ENCODE results near the gene WDR18. TPM values are rescaled to one million over a fixed set of nuclear protein-coding genes. Genes with fewer than 3 reads are reported as not detected.

WDR18 gene
- total RNA-seq, 1 experiment from 2014 or later: 124 TPM

GRCh38 chr19:1007399-1008251 is 23.5 kb downstream of the WDR18 start:
- ChIA-PET RAD21 (ENCODE audit: low non-redundant PET in 1 of 2, low total read pairs in 2 of 2, uncharacterized antibody in 2 of 2, unreplicated experiment in 2 of 2) (no interaction called here), CTCF (interaction anchor here (0.6 kb wide), 1 partner anchor 57 kb away, joined by 3 read pairs; no protein-coding TSS in a partner anchor), POLR2A (no interaction called here)
- H4K20me1 ChIP-seq (ENCODE audit: insufficient read depth): no peaks in the 10 kb centered on the region
- no peaks in the 10 kb centered on the region; the same call in 1 of the 2 replicates for H3K79me2 ChIP-seq (ENCODE audit: insufficient read depth, low read length)
- intact Hi-C loops (cut with micrococcal nuclease): no loop called here
- ATAC-seq: 0 out of 2 replicates have a peak, but pooled peaks have one; percentile 8
- no peak overlapping the region for H3K9ac ChIP-seq (ENCODE audit: low read length)
- no peaks in the 10 kb centered on the region for H3K27me3 ChIP-seq (ENCODE audit: insufficient read depth, low read length)
- no peaks in the 10 kb centered on the region for H3K9me2 ChIP-seq (ENCODE audit: insufficient read depth)
- no peak for DNase-seq (ENCODE audit: low read depth, low spot score)
- no peaks in the 10 kb centered on the region for H3K4me1 ChIP-seq (ENCODE audit: control insufficient read depth in 1 of 2, insufficient read depth in 2 of 2, low read length in 2 of 2)
- H3K36me3 ChIP-seq (ENCODE audit: control insufficient read depth in 1 of 2, insufficient read depth in 2 of 2, low read length in 2 of 2): no peaks in the 10 kb centered on the region; a peak in 2 of 4 replicates
- no peak overlapping the region for H3K27ac ChIP-seq (ENCODE audit: low read depth, low read length)
- no TSS peak for BruUV-seq (replicated peaks)
- no peak for TF ChIP-seq ZNF274 (IDR thresholded peaks at IDR 0.05; ENCODE audit: low read depth, low read length)
- no peak for TF ChIP-seq FOSL1 (IDR thresholded peaks at IDR 0.05; ENCODE audit: low read depth)
- no peak for TF ChIP-seq SIN3A (IDR thresholded peaks at IDR 0.05; ENCODE audit: low read depth)
- H3K4me2 ChIP-seq (ENCODE audit: low read length): no peak overlapping the region
- no peaks in the 10 kb centered on the region for H3K9me3 ChIP-seq (ENCODE audit: control insufficient read depth in 1 of 2, insufficient read depth in 1 of 2, low read depth in 1 of 2, low read length in 2 of 2)
- no peak overlapping the region for H2AFZ ChIP-seq (ENCODE audit: low read depth, low read length, poor library complexity, severe bottlenecking)
- H3K4me3 ChIP-seq (replicated peaks in 1 of 2; ENCODE audit: low read depth in 1 of 2, low read length in 2 of 2): no peak overlapping the region

- ChIA-PET RAD21 (ENCODE audit: low non-redundant PET in 1 of 2, low total read pairs in 2 of 2, uncharacterized antibody in 2 of 2, unreplicated experiment in 2 of 2) (no interaction called here), CTCF (interaction anchor here (0.6 kb wide), 1 partner anchor 56 kb away, joined by 3 read pairs; no protein-coding TSS in a partner anchor), POLR2A (no interaction called here)
- no peak overlapping the region for H3K9ac ChIP-seq (ENCODE audit: low read length)
- H3K9me3 ChIP-seq (ENCODE audit: control insufficient read depth in 1 of 2, insufficient read depth in 1 of 2, low read depth in 1 of 2, low read length in 2 of 2): no peaks in the 10 kb centered on the region
- no peak overlapping the region for H3K4me3 ChIP-seq (replicated peaks in 1 of 2; ENCODE audit: low read depth in 1 of 2, low read length in 2 of 2)
- ATAC-seq (peak; percentile 13; the same call in 1 of the 2 replicates), DNase-seq (ENCODE audit: low read depth, low spot score) (no peak)
- H3K4me1 ChIP-seq (ENCODE audit: control insufficient read depth in 1 of 2, insufficient read depth in 2 of 2, low read length in 2 of 2): no peaks in the 10 kb centered on the region
- H3K79me2 ChIP-seq (ENCODE audit: insufficient read depth, low read length): peaks cover 6% of the 10 kb centered on the region; the same call in 1 of the 2 replicates
- intact Hi-C loops (cut with micrococcal nuclease): no loop called here
- H2AFZ ChIP-seq (ENCODE audit: low read depth, low read length, poor library complexity, severe bottlenecking): no peak overlapping the region
- H3K4me2 ChIP-seq (ENCODE audit: low read length): no peak overlapping the region
- BruUV-seq (replicated peaks): no TSS peak
- no peaks in the 10 kb centered on the region; the same call in 1 of the 2 replicates for H4K20me1 ChIP-seq (ENCODE audit: insufficient read depth)
- no peaks in the 10 kb centered on the region for H3K27me3 ChIP-seq (ENCODE audit: insufficient read depth, low read length)
- H3K27ac ChIP-seq (ENCODE audit: low read depth, low read length): no peak overlapping the region
- H3K36me3 ChIP-seq (ENCODE audit: control insufficient read depth in 1 of 2, insufficient read depth in 2 of 2, low read length in 2 of 2): peaks cover 0 to 4% of the 10 kb centered on the region in 2 experiments; a peak in 2 of 4 replicates
- H3K9me2 ChIP-seq (ENCODE audit: insufficient read depth): no peaks in the 10 kb centered on the region
- TF ChIP-seq MAX (IDR thresholded peaks at IDR 0.05) (no peak), FOSL1 (IDR thresholded peaks at IDR 0.05; ENCODE audit: low read depth) (no peak), CBX3 (IDR thresholded peaks at IDR 0.05; ENCODE audit: low read depth) (no peak), SIN3A (IDR thresholded peaks at IDR 0.05; ENCODE audit: low read depth) (no peak), CTCF (IDR thresholded peaks at IDR 0.05 in 2 of 3, conservative IDR thresholded peaks at IDR 0.05 in 1 of 3; ENCODE audit: borderline replicate concordance in 1 of 3, insufficient read depth in 1 of 3, low read depth in 2 of 3, low read length in 2 of 3) (no peak), EZH2phosphoT487 (IDR thresholded peaks at IDR 0.05; ENCODE audit: borderline replicate concordance) (no peak), EGR1 (IDR thresholded peaks at IDR 0.05; ENCODE audit: low read depth) (no peak), REST (IDR thresholded peaks at IDR 0.05; ENCODE audit: low read depth) (no peak), YY1 (IDR thresholded peaks at IDR 0.05; ENCODE audit: extremely low read depth, insufficient replicate concordance, low read depth, low read length) (no peak), CEBPB (IDR thresholded peaks at IDR 0.05; ENCODE audit: low read depth) (no peak)
Observed at GRCh38 chr19:1008268-1009040, 24.3 kb downstream of the WDR18 start.

All from HCT116 (cell line).